ENCODE results near the gene EFTUD2.

EFTUD2 gene

GRCh38 chr17:44925731-44926697 lies 26.8 kb upstream of the EFTUD2 start:
- DNase-seq, result no peak

- peak; percentile 30 for DNase-seq
Measured at GRCh38 chr17:44924107-44924544, 24.9 kb upstream of the EFTUD2 start.

- DNase-seq, result no peak
Measured at GRCh38 chr17:44922746-44923470, 23.7 kb upstream of the EFTUD2 start.

- no peak for DNase-seq
Measured at GRCh38 chr17:44922136-44922535, 22.9 kb upstream of the EFTUD2 start.

- DNase-seq, result no peak
Measured at GRCh38 chr17:44921122-44921882, 22.1 kb upstream of the EFTUD2 start.

GRCh38 chr17:44920565-44920940 lies 21.3 kb upstream of the EFTUD2 start:
- no peak for DNase-seq

- DNase-seq, result peak; percentile 46
Measured at GRCh38 chr17:44919885-44920564, 20.8 kb upstream of the EFTUD2 start.

- no peak for DNase-seq
Measured at GRCh38 chr17:44919411-44919810, 20.2 kb upstream of the EFTUD2 start.

- no peak for DNase-seq
Measured at GRCh38 chr17:44918006-44918405, 18.8 kb upstream of the EFTUD2 start.

- no peak for DNase-seq
Measured at GRCh38 chr17:44917456-44917855, 18.2 kb upstream of the EFTUD2 start.

- DNase-seq, result no peak
Measured at GRCh38 chr17:44916781-44917241, 17.6 kb upstream of the EFTUD2 start.

- no peak for DNase-seq
Measured at GRCh38 chr17:44915862-44916780, 16.9 kb upstream of the EFTUD2 start.

- no peak for DNase-seq
Measured at GRCh38 chr17:44915321-44915726, 16.1 kb upstream of the EFTUD2 start, which contains the start of gene GFAP. Gene GFAP, minus strand, starts transcription at chr17:44915500. Its CDS starts 14 bp downstream, at chr17:44915486.

GRCh38 chr17:44914698-44915271 lies 15.5 kb upstream of the EFTUD2 start:
- no peak for DNase-seq

- no peak for DNase-seq
Measured at GRCh38 chr17:44914148-44914547, 14.9 kb upstream of the EFTUD2 start.

GRCh38 chr17:44913676-44914075 lies 14.4 kb upstream of the EFTUD2 start:
- no peak for DNase-seq

GRCh38 chr17:44912763-44913544 lies 13.7 kb upstream of the EFTUD2 start:
- no peak for DNase-seq

GRCh38 chr17:44911133-44912001 lies 12.1 kb upstream of the EFTUD2 start:
- DNase-seq, result no peak

All from NCI-H1105 treated with DMSO at 0.1 percent for 48 hours (cell line).